ENCODE results near the gene HAGH. TPM values are rescaled to one million over a fixed set of nuclear protein-coding genes. Genes with fewer than 3 reads are reported as not detected.

The HAGH gene
- polyA plus RNA-seq, 1 donor from 2014 or later: 163 TPM

DNA sequence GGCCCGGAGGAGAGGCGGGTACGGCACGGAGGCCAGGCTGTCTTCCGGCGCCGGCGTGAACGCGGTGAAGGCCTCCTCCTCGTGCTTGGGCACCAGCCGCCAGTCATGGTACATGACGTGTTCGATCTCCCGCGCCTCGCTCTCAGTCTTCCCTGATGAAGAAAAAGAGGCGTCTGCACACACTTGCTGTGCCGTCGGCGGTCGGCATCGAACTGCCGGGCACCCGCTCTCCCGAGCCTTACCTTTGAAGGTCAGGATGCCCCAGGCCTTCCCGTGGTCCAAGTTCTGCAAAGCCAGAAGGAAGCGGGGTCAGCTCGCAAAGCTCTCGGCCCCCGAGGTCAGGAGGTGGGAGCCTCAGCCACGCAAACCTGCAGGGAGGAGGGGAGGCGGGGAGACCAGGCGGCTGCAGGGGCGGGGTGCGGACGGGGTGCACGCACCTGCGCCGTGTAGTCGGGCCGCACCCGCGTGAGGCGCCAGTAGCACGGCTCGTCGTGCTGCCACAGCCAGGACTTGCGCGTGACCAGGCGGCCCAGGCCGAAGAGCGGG lies 54.2 kb downstream of the HAGH start, which contains the start of gene EME2:
TSS of gene EME2 (plus strand) at position 449 of the 546 bp plus-strand sequence. CDS start 418 bp downstream, outside the sequence.
- Histone ChIP-seq H3K36me3 (ENCODE audit: insufficient read depth, low read length) (no peaks in the 10 kb centered on the region), H3K4me2 (ENCODE audit: low read length) (peak within 1 kb of the TSS; percentile 93), H3K9ac (ENCODE audit: low read length) (peak within 1 kb of the TSS; percentile 84), H3K9me3 (ENCODE audit: low read length) (no peaks in the 10 kb centered on the region), H3K4me3 (ENCODE audit: low read length) (peak within 1 kb of the TSS; percentile 98), H3K27me3 (ENCODE audit: insufficient read depth, low read depth, low read length) (no peaks in the 10 kb centered on the region), H3K9me2 (ENCODE audit: insufficient read depth, low read length) (no peaks in the 10 kb centered on the region), H4K20me1 (ENCODE audit: insufficient read depth) (no peaks in the 10 kb centered on the region), H2AFZ (ENCODE audit: low read depth, low read length) (peak within 1 kb of the TSS; percentile 8), H3K79me2 (replicated peaks; ENCODE audit: insufficient read depth, low read length) (peaks cover 9% of the 10 kb centered on the region), H3K27ac (ENCODE audit: low read length) (peak within 1 kb of the TSS; percentile 74), H3F3A (ENCODE audit: insufficient read depth, low read length, poor library complexity, severe bottlenecking) (no peaks in the 10 kb centered on the region)
- TF ChIP-seq, protein P1, sequence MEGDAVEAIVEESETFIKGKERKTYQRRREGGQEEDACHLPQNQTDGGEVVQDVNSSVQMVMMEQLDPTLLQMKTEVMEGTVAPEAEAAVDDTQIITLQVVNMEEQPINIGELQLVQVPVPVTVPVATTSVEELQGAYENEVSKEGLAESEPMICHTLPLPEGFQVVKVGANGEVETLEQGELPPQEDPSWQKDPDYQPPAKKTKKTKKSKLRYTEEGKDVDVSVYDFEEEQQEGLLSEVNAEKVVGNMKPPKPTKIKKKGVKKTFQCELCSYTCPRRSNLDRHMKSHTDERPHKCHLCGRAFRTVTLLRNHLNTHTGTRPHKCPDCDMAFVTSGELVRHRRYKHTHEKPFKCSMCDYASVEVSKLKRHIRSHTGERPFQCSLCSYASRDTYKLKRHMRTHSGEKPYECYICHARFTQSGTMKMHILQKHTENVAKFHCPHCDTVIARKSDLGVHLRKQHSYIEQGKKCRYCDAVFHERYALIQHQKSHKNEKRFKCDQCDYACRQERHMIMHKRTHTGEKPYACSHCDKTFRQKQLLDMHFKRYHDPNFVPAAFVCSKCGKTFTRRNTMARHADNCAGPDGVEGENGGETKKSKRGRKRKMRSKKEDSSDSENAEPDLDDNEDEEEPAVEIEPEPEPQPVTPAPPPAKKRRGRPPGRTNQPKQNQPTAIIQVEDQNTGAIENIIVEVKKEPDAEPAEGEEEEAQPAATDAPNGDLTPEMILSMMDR (IDR thresholded peaks at IDR 0.05; ENCODE audit: poor library complexity, severe bottlenecking): no peak
- TF ChIP-seq, protein P2, sequence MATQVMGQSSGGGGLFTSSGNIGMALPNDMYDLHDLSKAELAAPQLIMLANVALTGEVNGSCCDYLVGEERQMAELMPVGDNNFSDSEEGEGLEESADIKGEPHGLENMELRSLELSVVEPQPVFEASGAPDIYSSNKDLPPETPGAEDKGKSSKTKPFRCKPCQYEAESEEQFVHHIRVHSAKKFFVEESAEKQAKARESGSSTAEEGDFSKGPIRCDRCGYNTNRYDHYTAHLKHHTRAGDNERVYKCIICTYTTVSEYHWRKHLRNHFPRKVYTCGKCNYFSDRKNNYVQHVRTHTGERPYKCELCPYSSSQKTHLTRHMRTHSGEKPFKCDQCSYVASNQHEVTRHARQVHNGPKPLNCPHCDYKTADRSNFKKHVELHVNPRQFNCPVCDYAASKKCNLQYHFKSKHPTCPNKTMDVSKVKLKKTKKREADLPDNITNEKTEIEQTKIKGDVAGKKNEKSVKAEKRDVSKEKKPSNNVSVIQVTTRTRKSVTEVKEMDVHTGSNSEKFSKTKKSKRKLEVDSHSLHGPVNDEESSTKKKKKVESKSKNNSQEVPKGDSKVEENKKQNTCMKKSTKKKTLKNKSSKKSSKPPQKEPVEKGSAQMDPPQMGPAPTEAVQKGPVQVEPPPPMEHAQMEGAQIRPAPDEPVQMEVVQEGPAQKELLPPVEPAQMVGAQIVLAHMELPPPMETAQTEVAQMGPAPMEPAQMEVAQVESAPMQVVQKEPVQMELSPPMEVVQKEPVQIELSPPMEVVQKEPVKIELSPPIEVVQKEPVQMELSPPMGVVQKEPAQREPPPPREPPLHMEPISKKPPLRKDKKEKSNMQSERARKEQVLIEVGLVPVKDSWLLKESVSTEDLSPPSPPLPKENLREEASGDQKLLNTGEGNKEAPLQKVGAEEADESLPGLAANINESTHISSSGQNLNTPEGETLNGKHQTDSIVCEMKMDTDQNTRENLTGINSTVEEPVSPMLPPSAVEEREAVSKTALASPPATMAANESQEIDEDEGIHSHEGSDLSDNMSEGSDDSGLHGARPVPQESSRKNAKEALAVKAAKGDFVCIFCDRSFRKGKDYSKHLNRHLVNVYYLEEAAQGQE (IDR thresholded peaks at IDR 0.05; ENCODE audit: borderline replicate concordance): no peak

DNA sequence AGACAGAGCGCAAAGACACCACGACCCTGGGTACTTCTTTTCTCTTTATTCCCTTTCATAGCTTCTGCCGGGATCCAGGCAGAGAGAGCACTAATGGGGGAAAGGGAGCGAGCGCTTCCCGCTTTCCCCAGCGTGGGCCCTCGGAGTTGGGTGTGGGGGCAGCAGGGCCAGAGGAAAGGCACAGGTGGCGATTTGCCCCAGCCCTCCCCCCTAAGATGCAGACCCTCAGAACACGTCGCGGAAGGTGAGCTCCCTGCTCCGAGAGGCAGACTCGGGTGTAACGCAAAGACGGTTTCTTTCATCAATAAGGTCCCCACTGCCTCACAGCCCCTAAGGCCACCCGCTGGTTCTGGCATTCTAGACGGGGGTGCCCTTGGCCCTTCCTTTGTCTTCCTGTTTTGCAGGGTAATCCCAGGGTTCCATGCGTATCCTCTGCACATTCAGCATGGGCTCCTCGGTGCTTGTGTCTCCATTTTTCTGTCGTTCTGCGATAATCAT lies 54.7 kb downstream of the HAGH start:
- Histone ChIP-seq H3F3A (ENCODE audit: insufficient read depth, low read length, poor library complexity, severe bottlenecking) (no peaks in the 10 kb centered on the region), H3K9me3 (ENCODE audit: low read length) (no peaks in the 10 kb centered on the region), H3K9ac (ENCODE audit: low read length) (peak overlapping the region; percentile 84), H3K9me2 (ENCODE audit: insufficient read depth, low read length) (no peaks in the 10 kb centered on the region), H3K36me3 (ENCODE audit: insufficient read depth, low read length) (no peaks in the 10 kb centered on the region), H4K20me1 (ENCODE audit: insufficient read depth) (no peaks in the 10 kb centered on the region), H3K27me3 (ENCODE audit: insufficient read depth, low read depth, low read length) (no peaks in the 10 kb centered on the region), H3K4me2 (ENCODE audit: low read length) (peak overlapping the region; percentile 93), H3K4me3 (ENCODE audit: low read length) (peak overlapping the region; percentile 98), H3K79me2 (replicated peaks; ENCODE audit: insufficient read depth, low read length) (peaks cover 9% of the 10 kb centered on the region), H3K27ac (ENCODE audit: low read length) (peak overlapping the region; percentile 74), H2AFZ (ENCODE audit: low read depth, low read length) (no peak overlapping the region)
- TF ChIP-seq MXI1 (conservative IDR thresholded peaks at IDR 0.05; ENCODE audit: poor library complexity, severe bottlenecking): no peak
- TF ChIP-seq, protein P1 (IDR thresholded peaks at IDR 0.05; ENCODE audit: poor library complexity, severe bottlenecking): no peak

Data from neural cell (in vitro differentiated cells).